A549 (cell line): ENCODE results near the gene SORBS1.

ENCODE experiments used
- CHD4 ChIP-seq: fragments of 200-600 bp; sonication (generic); IDR thresholded peaks from 2 replicates; pipeline ENCODE4 v1.6.1; 2016; ENCODE audit warnings: antibody characterized with exemption, mild to moderate bottlenecking, borderline replicate concordance
- CTCF ChIP-seq: fragments of >200 bp; sonication (Bioruptor Twin); formaldehyde crosslinking; IDR thresholded peaks from 3 replicates; pipeline ENCODE4 v1.5.1; 2016
- ELK1 ChIP-seq: fragments of 150-350 bp; IDR thresholded peaks from 2 replicates; pipeline ENCODE4 v1.6.1; 2014; ENCODE audit warnings: low read depth, mild to moderate bottlenecking, low read length
- HDAC2 ChIP-seq: fragments of 200-600 bp; sonication (generic); IDR thresholded peaks from 2 replicates; pipeline ENCODE4 v1.6.1; 2016
- MAX ChIP-seq: IDR thresholded peaks from 2 replicates; pipeline ENCODE4 v1.6.1; 2012
- POLR2A ChIP-seq: IDR thresholded peaks from 2 replicates; pipeline ENCODE4 v1.6.1; 2012; ENCODE audit warnings: mild to moderate bottlenecking, low read length
- RAD21 ChIP-seq, 2 experiments: fragments of >200 bp in 1 of 2; sonication (Bioruptor Twin) in 1 of 2; formaldehyde crosslinking in 1 of 2; IDR thresholded peaks in 1 of 2; conservative IDR thresholded peaks in 1 of 2; 2 replicates in 1 of 2; 3 replicates in 1 of 2; pipeline ENCODE4 v1.6.1; 2012 to 2018; ENCODE audit warnings: inconsistent platforms in 1 of 2
- REST ChIP-seq: fragments of 200-600 bp; sonication (generic); IDR thresholded peaks from 2 replicates; pipeline ENCODE4 v1.6.1; 2016; ENCODE audit warnings: antibody characterized with exemption, mild to moderate bottlenecking, moderate library complexity
- ZSCAN20 ChIP-seq: fragments of 250-450 bp; sonication (Bioruptor Pico); IDR thresholded peaks from 2 replicates; pipeline ENCODE4 v1.8.0; 2022; ENCODE audit warnings: mild to moderate bottlenecking, moderate library complexity

- TF ChIP-seq CTCF (no peak), HDAC2 (no peak), POLR2A (no peak), ELK1 (no peak), RAD21 (conservative IDR thresholded peaks at IDR 0.05 in 1 of 2, IDR thresholded peaks at IDR 0.05 in 1 of 2) (no peak), MAX (no peak), ZSCAN20 (CRISPR knock-in tag) (no peak), CHD4 (no peak), REST (no peak)
These were observed 298.2 kb downstream of the SORBS1 start for GRCh38 chr10:95262763-95263518.
